SK-N-SH treated with all-trans-retinoic acid at 6 μM for 48 hours (cell line): ENCODE measurements around the gene ADIPOR2.

Source experiments
- ATAC-seq: fragments of 200-7000 bp; cut with Tn5 transposase; 3 replicates; pipeline ENCODE4 v1.9.1; 2020; ENCODE audit warnings: mild to moderate bottlenecking, moderate library complexity
- ARNTL ChIP-seq: fragments of 450-650 bp; formaldehyde crosslinking; IDR thresholded peaks from 2 replicates; pipeline ENCODE4 v1.5.0; 2020; ENCODE audit warnings: low read depth, mild to moderate bottlenecking, moderate library complexity, borderline replicate concordance
- BACH2 ChIP-seq: fragments of 250-450 bp; sonication (Bioruptor Pico); IDR thresholded peaks from 2 replicates; pipeline ENCODE4 v1.9.0; 2021; ENCODE audit warnings: mild to moderate bottlenecking, borderline replicate concordance
- ESRRG ChIP-seq: fragments of 250-450 bp; sonication (Bioruptor Pico); IDR thresholded peaks from 2 replicates; pipeline ENCODE4 v1.6.1; 2021; ENCODE audit warnings: mild to moderate bottlenecking
- GLIS3 ChIP-seq: fragments of 250-450 bp; sonication (Bioruptor Pico); IDR thresholded peaks from 2 replicates; pipeline ENCODE4 v1.5.0; 2020; ENCODE audit warnings: mild to moderate bottlenecking, moderate library complexity
- ISL1 ChIP-seq: fragments of 250-450 bp; sonication (Bioruptor Pico); IDR thresholded peaks from 2 replicates; pipeline ENCODE4 v2.1.2; 2022; ENCODE audit warnings: mild to moderate bottlenecking, moderate library complexity
- OSR1 ChIP-seq: fragments of 250-450 bp; sonication (Bioruptor Pico); IDR thresholded peaks from 2 replicates; pipeline ENCODE4 v1.8.0; 2022; ENCODE audit warnings: moderate library complexity, mild to moderate bottlenecking, inconsistent platforms
- PPARA ChIP-seq: fragments of 250-450 bp; sonication (Bioruptor Pico); IDR thresholded peaks from 2 replicates; pipeline ENCODE4 v1.5.0; 2020; ENCODE audit warnings: mild to moderate bottlenecking, borderline replicate concordance
- RARB ChIP-seq: fragments of 250-450 bp; sonication (Bioruptor Pico); IDR thresholded peaks from 2 replicates; pipeline ENCODE4 v1.8.0; 2021; ENCODE audit warnings: mild to moderate bottlenecking, moderate library complexity
- SNAI2 ChIP-seq: fragments of 250-450 bp; sonication (Bioruptor Pico); IDR thresholded peaks from 2 replicates; pipeline ENCODE4 v1.5.0; 2020; ENCODE audit warnings: mild to moderate bottlenecking, moderate library complexity
- TCF4 ChIP-seq: fragments of 250-450 bp; sonication (Bioruptor Pico); IDR thresholded peaks from 2 replicates; pipeline ENCODE4 v1.8.0; 2021; ENCODE audit warnings: mild to moderate bottlenecking, moderate library complexity, borderline replicate concordance
- TOX ChIP-seq: fragments of 250-450 bp; sonication (Bioruptor Pico); IDR thresholded peaks from 2 replicates; pipeline ENCODE4 v1.8.0; 2021; ENCODE audit warnings: mild to moderate bottlenecking, moderate library complexity, borderline replicate concordance
- ZFP3 ChIP-seq: fragments of 250-450 bp; sonication (Bioruptor Pico); IDR thresholded peaks from 2 replicates; pipeline ENCODE4 v1.5.0; 2020; ENCODE audit warnings: mild to moderate bottlenecking, moderate library complexity
- ZFP30 ChIP-seq: fragments of 450-650 bp; formaldehyde crosslinking; IDR thresholded peaks from 2 replicates; pipeline ENCODE4 v1.5.0; 2022; ENCODE audit warnings: mild to moderate bottlenecking, moderate library complexity
- ZNF70 ChIP-seq: fragments of 450-650 bp; formaldehyde crosslinking; IDR thresholded peaks from 2 replicates; pipeline ENCODE4 v1.5.0; 2020; ENCODE audit warnings: mild to moderate bottlenecking, moderate library complexity
- ZNF8 ChIP-seq: fragments of 450-650 bp; formaldehyde crosslinking; IDR thresholded peaks from 2 replicates; pipeline ENCODE4 v1.5.0; 2020; ENCODE audit warnings: mild to moderate bottlenecking, moderate library complexity
- TF ChIP-seq, protein P1 (sequence below): fragments of 250-450 bp; sonication (Bioruptor Pico); IDR thresholded peaks from 2 replicates; pipeline ENCODE4 v1.5.1; 2021; ENCODE audit warnings: mild to moderate bottlenecking, moderate library complexity
- TF ChIP-seq, protein P2 (sequence below): fragments of 250-450 bp; sonication (Bioruptor Pico); IDR thresholded peaks from 2 replicates; pipeline ENCODE4 v1.5.0; 2020; ENCODE audit warnings: mild to moderate bottlenecking, moderate library complexity
- TF ChIP-seq, protein P3 (sequence below): fragments of 250-450 bp; sonication (Bioruptor Pico); IDR thresholded peaks from 2 replicates; pipeline ENCODE4 v1.8.0; 2020; ENCODE audit warnings: mild to moderate bottlenecking, moderate library complexity, borderline replicate concordance
- TF ChIP-seq, protein P4 (sequence below): fragments of 250-450 bp; sonication (Bioruptor Pico); IDR thresholded peaks from 2 replicates; pipeline ENCODE4 v1.8.0; 2021; ENCODE audit warnings: low read depth, mild to moderate bottlenecking, moderate library complexity, borderline replicate concordance

Gene ADIPOR2

DNA sequence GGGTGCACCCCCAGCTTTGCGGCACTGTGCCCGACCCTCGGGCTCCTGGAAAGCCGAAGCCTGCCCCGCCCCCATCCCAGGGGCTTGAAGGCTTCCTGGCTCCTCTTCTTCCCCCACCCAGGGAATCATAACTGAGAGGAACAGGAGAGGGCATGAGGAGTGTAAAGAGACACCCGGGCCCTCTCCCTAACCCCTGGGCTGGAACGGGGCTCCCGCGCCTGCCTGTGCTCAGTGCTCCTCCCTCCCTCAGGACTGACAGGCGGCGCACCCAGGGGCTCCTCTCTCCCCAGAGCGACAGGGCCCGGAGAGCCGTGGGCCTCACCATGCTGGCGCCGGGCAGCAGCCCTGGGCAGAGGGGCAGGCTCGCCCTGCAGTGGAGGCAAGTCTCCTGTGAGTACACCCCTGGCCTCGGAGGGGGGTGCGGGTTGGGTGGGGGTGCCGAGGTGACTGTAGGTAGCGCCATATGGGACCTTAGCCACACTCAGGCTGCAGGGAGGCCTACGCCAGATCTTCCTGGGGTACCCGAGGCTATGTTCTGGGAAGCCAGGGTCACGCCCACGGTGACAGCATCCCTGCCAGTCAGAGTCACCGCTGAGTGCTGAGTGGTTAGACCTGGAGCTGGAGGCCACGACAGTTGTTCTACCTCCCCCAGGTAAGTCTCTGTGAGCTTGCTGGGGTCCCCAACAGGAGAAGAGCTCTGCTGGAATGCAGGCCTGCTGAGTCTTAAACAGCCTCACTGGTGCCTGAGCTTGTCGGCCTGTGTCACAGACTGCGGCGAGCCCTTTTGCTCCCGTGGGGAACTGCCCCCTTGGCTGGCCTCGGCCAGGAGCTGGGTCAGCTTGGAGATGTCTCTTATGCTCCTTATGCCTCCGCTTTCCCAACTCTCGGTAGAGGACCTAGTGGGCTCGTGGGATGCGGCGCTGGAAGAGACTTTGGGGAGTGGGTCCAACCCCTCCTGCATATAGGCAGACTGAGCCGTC is 137.2 kb downstream of the ADIPOR2 start:
- ATAC-seq, result no peak
- TF ChIP-seq, protein P1, sequence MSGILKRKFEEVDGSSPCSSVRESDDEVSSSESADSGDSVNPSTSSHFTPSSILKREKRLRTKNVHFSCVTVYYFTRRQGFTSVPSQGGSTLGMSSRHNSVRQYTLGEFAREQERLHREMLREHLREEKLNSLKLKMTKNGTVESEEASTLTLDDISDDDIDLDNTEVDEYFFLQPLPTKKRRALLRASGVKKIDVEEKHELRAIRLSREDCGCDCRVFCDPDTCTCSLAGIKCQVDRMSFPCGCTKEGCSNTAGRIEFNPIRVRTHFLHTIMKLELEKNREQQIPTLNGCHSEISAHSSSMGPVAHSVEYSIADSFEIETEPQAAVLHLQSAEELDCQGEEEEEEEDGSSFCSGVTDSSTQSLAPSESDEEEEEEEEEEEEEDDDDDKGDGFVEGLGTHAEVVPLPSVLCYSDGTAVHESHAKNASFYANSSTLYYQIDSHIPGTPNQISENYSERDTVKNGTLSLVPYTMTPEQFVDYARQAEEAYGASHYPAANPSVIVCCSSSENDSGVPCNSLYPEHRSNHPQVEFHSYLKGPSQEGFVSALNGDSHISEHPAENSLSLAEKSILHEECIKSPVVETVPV (CRISPR knock-in tag), result no peak
- TF ChIP-seq ARNTL (CRISPR knock-in tag), result no peak
- TF ChIP-seq OSR1, result no peak
- no peak for TF ChIP-seq RARB (CRISPR knock-in tag)
- no peak for TF ChIP-seq GLIS3 (CRISPR knock-in tag)
- TF ChIP-seq ZFP30, result no peak
- TF ChIP-seq TOX (CRISPR knock-in tag), result no peak
- TF ChIP-seq ZFP3 (CRISPR knock-in tag), result no peak
- no peak for TF ChIP-seq ISL1 (CRISPR knock-in tag)
- TF ChIP-seq ESRRG (CRISPR knock-in tag), result no peak
- TF ChIP-seq, protein P2, sequence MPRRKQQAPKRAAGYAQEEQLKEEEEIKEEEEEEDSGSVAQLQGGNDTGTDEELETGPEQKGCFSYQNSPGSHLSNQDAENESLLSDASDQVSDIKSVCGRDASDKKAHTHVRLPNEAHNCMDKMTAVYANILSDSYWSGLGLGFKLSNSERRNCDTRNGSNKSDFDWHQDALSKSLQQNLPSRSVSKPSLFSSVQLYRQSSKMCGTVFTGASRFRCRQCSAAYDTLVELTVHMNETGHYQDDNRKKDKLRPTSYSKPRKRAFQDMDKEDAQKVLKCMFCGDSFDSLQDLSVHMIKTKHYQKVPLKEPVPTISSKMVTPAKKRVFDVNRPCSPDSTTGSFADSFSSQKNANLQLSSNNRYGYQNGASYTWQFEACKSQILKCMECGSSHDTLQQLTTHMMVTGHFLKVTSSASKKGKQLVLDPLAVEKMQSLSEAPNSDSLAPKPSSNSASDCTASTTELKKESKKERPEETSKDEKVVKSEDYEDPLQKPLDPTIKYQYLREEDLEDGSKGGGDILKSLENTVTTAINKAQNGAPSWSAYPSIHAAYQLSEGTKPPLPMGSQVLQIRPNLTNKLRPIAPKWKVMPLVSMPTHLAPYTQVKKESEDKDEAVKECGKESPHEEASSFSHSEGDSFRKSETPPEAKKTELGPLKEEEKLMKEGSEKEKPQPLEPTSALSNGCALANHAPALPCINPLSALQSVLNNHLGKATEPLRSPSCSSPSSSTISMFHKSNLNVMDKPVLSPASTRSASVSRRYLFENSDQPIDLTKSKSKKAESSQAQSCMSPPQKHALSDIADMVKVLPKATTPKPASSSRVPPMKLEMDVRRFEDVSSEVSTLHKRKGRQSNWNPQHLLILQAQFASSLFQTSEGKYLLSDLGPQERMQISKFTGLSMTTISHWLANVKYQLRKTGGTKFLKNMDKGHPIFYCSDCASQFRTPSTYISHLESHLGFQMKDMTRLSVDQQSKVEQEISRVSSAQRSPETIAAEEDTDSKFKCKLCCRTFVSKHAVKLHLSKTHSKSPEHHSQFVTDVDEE (CRISPR knock-in tag), result no peak
- TF ChIP-seq, protein P3, sequence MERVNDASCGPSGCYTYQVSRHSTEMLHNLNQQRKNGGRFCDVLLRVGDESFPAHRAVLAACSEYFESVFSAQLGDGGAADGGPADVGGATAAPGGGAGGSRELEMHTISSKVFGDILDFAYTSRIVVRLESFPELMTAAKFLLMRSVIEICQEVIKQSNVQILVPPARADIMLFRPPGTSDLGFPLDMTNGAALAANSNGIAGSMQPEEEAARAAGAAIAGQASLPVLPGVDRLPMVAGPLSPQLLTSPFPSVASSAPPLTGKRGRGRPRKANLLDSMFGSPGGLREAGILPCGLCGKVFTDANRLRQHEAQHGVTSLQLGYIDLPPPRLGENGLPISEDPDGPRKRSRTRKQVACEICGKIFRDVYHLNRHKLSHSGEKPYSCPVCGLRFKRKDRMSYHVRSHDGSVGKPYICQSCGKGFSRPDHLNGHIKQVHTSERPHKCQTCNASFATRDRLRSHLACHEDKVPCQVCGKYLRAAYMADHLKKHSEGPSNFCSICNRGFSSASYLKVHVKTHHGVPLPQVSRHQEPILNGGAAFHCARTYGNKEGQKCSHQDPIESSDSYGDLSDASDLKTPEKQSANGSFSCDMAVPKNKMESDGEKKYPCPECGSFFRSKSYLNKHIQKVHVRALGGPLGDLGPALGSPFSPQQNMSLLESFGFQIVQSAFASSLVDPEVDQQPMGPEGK (CRISPR knock-in tag), result no peak
- TF ChIP-seq ZNF70 (CRISPR knock-in tag), result no peak
- TF ChIP-seq PPARA, result no peak
- TF ChIP-seq SNAI2 (CRISPR knock-in tag), result no peak

DNA sequence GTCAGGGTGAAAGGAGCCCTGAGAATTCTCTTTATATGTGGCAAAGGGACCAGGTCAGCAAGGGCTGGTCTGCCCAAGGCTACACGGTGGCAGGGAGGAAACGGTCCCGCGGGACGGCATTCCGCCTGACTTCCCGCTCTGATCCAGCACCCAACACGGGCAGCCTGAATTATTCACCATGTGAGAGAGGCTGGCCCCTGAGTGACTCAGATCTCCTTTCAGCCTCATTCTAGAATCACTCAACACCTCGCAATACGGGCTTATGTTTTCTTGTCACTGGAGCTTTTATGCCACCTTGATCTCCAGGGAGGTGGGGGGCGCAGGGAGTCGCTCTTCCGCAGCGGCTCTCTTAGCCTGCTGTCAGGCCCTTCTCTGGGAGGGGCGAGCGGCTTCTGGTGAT is 138.0 kb downstream of the ADIPOR2 start:
- TF ChIP-seq BACH2 (CRISPR knock-in tag), result no peak
- no peak for TF ChIP-seq TOX (CRISPR knock-in tag)
- TF ChIP-seq ZNF70 (CRISPR knock-in tag), result no peak
- no peak for TF ChIP-seq ESRRG (CRISPR knock-in tag)
- no peak for ATAC-seq

DNA sequence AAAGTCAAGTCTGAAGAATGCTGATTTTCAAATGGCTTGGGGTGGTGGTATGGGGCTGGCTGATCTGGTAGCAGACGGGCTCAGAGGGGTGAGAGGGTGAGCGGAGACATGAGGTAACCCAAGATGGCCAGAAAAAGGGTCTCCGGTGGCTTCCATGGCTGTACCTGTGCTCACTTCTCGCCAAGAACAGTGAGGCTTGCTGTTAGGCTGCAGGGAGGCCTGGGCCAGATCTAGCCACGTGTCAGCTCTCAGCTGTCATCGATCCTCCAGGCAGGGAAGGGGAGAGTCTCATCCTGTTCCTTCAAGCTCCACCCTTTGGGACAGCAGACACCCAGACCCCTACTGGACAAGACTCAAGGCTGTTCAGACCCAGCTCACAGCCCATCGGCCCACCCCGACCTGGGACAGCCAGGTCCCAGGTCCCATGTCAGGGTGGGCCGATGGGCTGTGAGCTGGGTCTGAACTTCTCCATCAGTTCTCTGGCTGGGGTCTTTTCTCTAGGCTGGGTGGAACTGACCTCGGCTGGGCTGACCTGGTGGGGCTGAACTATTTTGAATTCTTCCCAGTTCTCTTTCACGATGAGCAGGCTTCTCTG is 138.5 kb downstream of the ADIPOR2 start:
- TF ChIP-seq GLIS3 (CRISPR knock-in tag) (no peak), TOX (CRISPR knock-in tag) (no peak), ISL1 (CRISPR knock-in tag) (no peak), ZNF8 (CRISPR knock-in tag) (no peak), ZNF70 (CRISPR knock-in tag) (no peak), PPARA (no peak)
- TF ChIP-seq, protein P1 (CRISPR knock-in tag), result no peak
- no peak for ATAC-seq

DNA sequence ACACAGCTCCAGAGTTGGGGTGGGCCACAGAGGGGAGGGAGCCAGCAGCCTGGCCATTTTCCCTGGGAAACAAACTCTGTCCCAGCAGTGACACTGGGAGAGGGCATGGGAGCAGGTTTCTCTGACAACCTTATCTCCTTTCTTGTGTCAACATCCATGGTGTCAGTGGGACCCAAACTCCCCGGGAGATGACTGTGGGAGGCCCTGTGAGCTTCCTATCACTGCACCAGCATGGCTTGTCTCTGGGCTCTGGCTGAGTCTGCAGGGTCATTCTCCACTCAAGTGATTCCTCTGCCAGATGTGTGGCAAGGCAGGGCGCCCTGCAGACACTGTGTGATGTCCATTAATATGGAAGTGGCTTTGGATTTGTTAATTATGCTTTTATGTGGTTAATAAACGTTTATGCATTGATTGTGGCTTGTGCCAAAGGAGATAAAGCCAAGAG is 139.6 kb downstream of the ADIPOR2 start:
- ATAC-seq, result no peak; the same call in 2 of the 3 replicates
- TF ChIP-seq, protein P1 (CRISPR knock-in tag), result no peak
- no peak for TF ChIP-seq PPARA
- no peak for TF ChIP-seq TCF4 (CRISPR knock-in tag)
- TF ChIP-seq OSR1, result no peak
- TF ChIP-seq, protein P4, sequence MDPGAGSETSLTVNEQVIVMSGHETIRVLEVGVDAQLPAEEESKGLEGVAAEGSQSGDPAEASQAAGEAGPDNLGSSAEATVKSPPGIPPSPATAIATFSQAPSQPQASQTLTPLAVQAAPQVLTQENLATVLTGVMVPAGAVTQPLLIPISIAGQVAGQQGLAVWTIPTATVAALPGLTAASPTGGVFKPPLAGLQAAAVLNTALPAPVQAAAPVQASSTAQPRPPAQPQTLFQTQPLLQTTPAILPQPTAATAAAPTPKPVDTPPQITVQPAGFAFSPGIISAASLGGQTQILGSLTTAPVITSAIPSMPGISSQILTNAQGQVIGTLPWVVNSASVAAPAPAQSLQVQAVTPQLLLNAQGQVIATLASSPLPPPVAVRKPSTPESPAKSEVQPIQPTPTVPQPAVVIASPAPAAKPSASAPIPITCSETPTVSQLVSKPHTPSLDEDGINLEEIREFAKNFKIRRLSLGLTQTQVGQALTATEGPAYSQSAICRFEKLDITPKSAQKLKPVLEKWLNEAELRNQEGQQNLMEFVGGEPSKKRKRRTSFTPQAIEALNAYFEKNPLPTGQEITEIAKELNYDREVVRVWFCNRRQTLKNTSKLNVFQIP (CRISPR knock-in tag), result no peak
- TF ChIP-seq, all 23 proteins: peak for 0
